K562 (cell line): Measurements from ENCODE around the gene MYO1E.

ENCODE experiments used
- EWSR1 ChIP-seq: fragments of 450-650 bp; IDR thresholded peaks from 2 replicates; pipeline ENCODE4 v1.6.1; 2018; ENCODE audit warnings: borderline replicate concordance, mild to moderate bottlenecking, low read depth, moderate library complexity; ENCODE audit not compliant: partially characterized antibody
- HCFC1 ChIP-seq: IDR thresholded peaks from 2 replicates; pipeline ENCODE4 v1.6.1; 2012; ENCODE audit warnings: low read depth, low read length, improper control_type of control experiment
- PHF20 ChIP-seq: fragments of 450-650 bp; IDR thresholded peaks from 2 replicates; pipeline ENCODE4 v1.6.1; 2018; ENCODE audit not compliant: partially characterized antibody
- PML ChIP-seq: IDR thresholded peaks from 2 replicates; pipeline ENCODE4 v1.6.1; 2012; ENCODE audit warnings: low read length, inconsistent platforms
- POLR2A ChIP-seq: fragments of 450-650 bp; conservative IDR thresholded peaks from 2 replicates; pipeline ENCODE4 v1.6.1; 2016
- ZNF124 ChIP-seq: sonication (generic); formaldehyde crosslinking; IDR thresholded peaks from 2 replicates; pipeline ENCODE4 v1.8.1; 2022; ENCODE audit warnings: missing genetic modification reagents
- TF ChIP-seq, protein P1 (sequence below), 3 experiments: IDR thresholded peaks in 2 of 3; conservative IDR thresholded peaks in 1 of 3; 2 replicates each; pipeline ENCODE4 v1.5.1; 2011 to 2012; ENCODE audit warnings: low read length in 3 of 3, mild to moderate bottlenecking in 3 of 3, control low read depth in 2 of 3, improper control_type of control experiment in 1 of 3, inconsistent platforms in 1 of 3, low read depth in 1 of 3, mixed read lengths in 1 of 3, moderate library complexity in 1 of 3; ENCODE audit not compliant: insufficient read depth in 2 of 3
- TF ChIP-seq, protein P2 (sequence below), 2 experiments: fragments of 450-650 bp; formaldehyde crosslinking in 1 of 2; IDR thresholded peaks; 2 replicates each; pipeline versions ENCODE4 v1.4.0 to v1.6.1; 2014 to 2020; ENCODE audit warnings: mild to moderate bottlenecking in 2 of 2, borderline replicate concordance in 1 of 2, low read depth in 1 of 2
- TF ChIP-seq, protein P3 (sequence below): fragments of 250-450 bp; sonication (Bioruptor Pico); IDR thresholded peaks from 2 replicates; pipeline ENCODE4 v1.8.0; 2021; ENCODE audit warnings: borderline replicate concordance, mild to moderate bottlenecking, moderate library complexity; ENCODE audit not compliant: poor library complexity, severe bottlenecking

DNA sequence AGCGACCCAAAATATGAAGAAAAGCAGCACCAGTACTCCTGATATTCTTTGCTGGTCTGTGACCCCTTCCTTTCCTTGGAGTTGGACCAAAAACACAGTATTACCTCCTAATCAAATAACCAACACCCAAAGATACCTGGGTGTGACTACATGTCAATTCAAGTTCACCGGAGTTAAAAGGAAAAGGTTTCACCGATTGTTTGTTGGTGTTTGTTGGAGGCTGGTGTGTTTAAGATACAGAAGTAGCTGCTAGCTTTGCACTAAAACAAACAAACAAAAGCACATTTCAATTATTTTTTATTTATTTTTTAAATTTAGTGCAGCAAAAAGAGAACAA is 81.5 kb downstream of the MYO1E start:
- TF ChIP-seq, protein P1, sequence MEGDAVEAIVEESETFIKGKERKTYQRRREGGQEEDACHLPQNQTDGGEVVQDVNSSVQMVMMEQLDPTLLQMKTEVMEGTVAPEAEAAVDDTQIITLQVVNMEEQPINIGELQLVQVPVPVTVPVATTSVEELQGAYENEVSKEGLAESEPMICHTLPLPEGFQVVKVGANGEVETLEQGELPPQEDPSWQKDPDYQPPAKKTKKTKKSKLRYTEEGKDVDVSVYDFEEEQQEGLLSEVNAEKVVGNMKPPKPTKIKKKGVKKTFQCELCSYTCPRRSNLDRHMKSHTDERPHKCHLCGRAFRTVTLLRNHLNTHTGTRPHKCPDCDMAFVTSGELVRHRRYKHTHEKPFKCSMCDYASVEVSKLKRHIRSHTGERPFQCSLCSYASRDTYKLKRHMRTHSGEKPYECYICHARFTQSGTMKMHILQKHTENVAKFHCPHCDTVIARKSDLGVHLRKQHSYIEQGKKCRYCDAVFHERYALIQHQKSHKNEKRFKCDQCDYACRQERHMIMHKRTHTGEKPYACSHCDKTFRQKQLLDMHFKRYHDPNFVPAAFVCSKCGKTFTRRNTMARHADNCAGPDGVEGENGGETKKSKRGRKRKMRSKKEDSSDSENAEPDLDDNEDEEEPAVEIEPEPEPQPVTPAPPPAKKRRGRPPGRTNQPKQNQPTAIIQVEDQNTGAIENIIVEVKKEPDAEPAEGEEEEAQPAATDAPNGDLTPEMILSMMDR (IDR thresholded peaks at IDR 0.05 in 2 of 3, conservative IDR thresholded peaks at IDR 0.05 in 1 of 3; ENCODE audit: insufficient read depth in 2 of 3, low read depth in 1 of 3, low read length in 3 of 3), result no peak
- no peak for TF ChIP-seq PHF20
- TF ChIP-seq, protein P2, sequence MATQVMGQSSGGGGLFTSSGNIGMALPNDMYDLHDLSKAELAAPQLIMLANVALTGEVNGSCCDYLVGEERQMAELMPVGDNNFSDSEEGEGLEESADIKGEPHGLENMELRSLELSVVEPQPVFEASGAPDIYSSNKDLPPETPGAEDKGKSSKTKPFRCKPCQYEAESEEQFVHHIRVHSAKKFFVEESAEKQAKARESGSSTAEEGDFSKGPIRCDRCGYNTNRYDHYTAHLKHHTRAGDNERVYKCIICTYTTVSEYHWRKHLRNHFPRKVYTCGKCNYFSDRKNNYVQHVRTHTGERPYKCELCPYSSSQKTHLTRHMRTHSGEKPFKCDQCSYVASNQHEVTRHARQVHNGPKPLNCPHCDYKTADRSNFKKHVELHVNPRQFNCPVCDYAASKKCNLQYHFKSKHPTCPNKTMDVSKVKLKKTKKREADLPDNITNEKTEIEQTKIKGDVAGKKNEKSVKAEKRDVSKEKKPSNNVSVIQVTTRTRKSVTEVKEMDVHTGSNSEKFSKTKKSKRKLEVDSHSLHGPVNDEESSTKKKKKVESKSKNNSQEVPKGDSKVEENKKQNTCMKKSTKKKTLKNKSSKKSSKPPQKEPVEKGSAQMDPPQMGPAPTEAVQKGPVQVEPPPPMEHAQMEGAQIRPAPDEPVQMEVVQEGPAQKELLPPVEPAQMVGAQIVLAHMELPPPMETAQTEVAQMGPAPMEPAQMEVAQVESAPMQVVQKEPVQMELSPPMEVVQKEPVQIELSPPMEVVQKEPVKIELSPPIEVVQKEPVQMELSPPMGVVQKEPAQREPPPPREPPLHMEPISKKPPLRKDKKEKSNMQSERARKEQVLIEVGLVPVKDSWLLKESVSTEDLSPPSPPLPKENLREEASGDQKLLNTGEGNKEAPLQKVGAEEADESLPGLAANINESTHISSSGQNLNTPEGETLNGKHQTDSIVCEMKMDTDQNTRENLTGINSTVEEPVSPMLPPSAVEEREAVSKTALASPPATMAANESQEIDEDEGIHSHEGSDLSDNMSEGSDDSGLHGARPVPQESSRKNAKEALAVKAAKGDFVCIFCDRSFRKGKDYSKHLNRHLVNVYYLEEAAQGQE (IDR thresholded peaks at IDR 0.05; ENCODE audit: borderline replicate concordance), result no peak
- TF ChIP-seq, protein P2 (CRISPR knock-in tag; IDR thresholded peaks at IDR 0.05; ENCODE audit: low read depth), result no peak
- TF ChIP-seq POLR2A, result no peak
- TF ChIP-seq PML, result no peak
- TF ChIP-seq HCFC1, result no peak
- TF ChIP-seq EWSR1, result no peak
- TF ChIP-seq, protein P3, sequence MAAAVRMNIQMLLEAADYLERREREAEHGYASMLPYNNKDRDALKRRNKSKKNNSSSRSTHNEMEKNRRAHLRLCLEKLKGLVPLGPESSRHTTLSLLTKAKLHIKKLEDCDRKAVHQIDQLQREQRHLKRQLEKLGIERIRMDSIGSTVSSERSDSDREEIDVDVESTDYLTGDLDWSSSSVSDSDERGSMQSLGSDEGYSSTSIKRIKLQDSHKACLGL (CRISPR knock-in tag), result no peak
- no peak for TF ChIP-seq ZNF124
